Measurements from ENCODE around the gene OR12D2. TPM values are rescaled to one million over a fixed set of nuclear protein-coding genes. Genes with fewer than 3 reads are reported as not detected.
"Not testable (repeated sequence)": the region's sequence is repeated elsewhere in the genome, so short reads cannot be mapped to it uniquely, and the experiment has no call there.

OR12D2 gene
- total RNA-seq, 1 donor from 2014 or later = not detected

GRCh38 chr6:29442719-29443118 is 47.3 kb downstream of the OR12D2 start:
- Histone ChIP-seq H3K36me3 (ENCODE audit: control insufficient read depth, insufficient read depth, low read length) (no peaks in the 10 kb centered on the region), H3K27me3 (ENCODE audit: control insufficient read depth, insufficient read depth, low read length) (no peaks in the 10 kb centered on the region), H3K4me3 (ENCODE audit: low read depth, low read length) (no peak overlapping the region)
- DNase-seq (ENCODE audit: low read depth) (peak; percentile 3), FAIRE-seq (no peak)
- no peak for TF ChIP-seq CTCF (IDR thresholded peaks at IDR 0.05; ENCODE audit: insufficient read depth, low read length, severe bottlenecking)

- H3K27me3 ChIP-seq (ENCODE audit: control insufficient read depth, insufficient read depth, low read length); FAIRE-seq; H3K36me3 ChIP-seq (ENCODE audit: control insufficient read depth, insufficient read depth, low read length); DNase-seq (ENCODE audit: low read depth); H3K4me3 ChIP-seq (ENCODE audit: low read depth, low read length): not testable (repeated sequence)
Measured at GRCh38 chr6:29444031-29444430, 48.6 kb downstream of the OR12D2 start.

Other genes starting within 250 kb of the OR12D2 start
- gene OR2J2, start 224.7 kb upstream of the OR12D2 start, total RNA-seq = not detected in 2 replicates
- gene OR14J1, start 93.9 kb upstream of the OR12D2 start, total RNA-seq = not detected in 2 replicates
- gene OR5V1, start 26.8 kb upstream of the OR12D2 start, total RNA-seq = not detected in 2 replicates
- gene OR12D3, start 20.3 kb upstream of the OR12D2 start, total RNA-seq = not detected in 2 replicates
- not detected in 2 replicates for gene OR12D1, start 19.3 kb downstream of the OR12D2 start, total RNA-seq
- gene OR10C1, start 43.7 kb downstream of the OR12D2 start, total RNA-seq = not detected in 2 replicates
- gene OR11A1, start 61.4 kb downstream of the OR12D2 start, total RNA-seq = not detected in 2 replicates
- gene OR2H1, start 61.5 kb downstream of the OR12D2 start, total RNA-seq = not detected in 2 replicates
- gene MAS1L, start 92.3 kb downstream of the OR12D2 start, total RNA-seq = not detected in 2 replicates
- not detected in 2 replicates for gene UBD, start 164.1 kb downstream of the OR12D2 start, total RNA-seq
- not detected in 2 replicates for gene OR2H2, start 189.5 kb downstream of the OR12D2 start, total RNA-seq
- 6.3 and 11.1 TPM in 2 replicates for gene GABBR1, start 237.6 kb downstream of the OR12D2 start, total RNA-seq

Measured in bronchial epithelial cell (primary cell).